Activated T-helper 2 cell treated with anti-CD3 and anti-CD28 coated beads, Interferon-gamma antibody, Interleukin-2, Interleukin-4, amounts not matched to agents 10 μg/mL and 5 μg/mL and 100 μg/mL, durations not matched to agents 14 hours and 24 hours and 36 hours (primary cell): ENCODE results near the gene COQ9. TPM values are rescaled to one million over a fixed set of nuclear protein-coding genes. Genes with fewer than 3 reads are reported as not detected.

Source experiments
- DNase-seq: peaks from one replicate; pipeline ENCODE4 v3.0.0; 2021; ENCODE audit warnings: low spot score
- H3K27ac Mint-ChIP-seq: one replicate; pipeline ENCODE4 v1.8.0; 2021; ENCODE audit warnings: mixed read lengths
- H3K27me3 Mint-ChIP-seq: one replicate; pipeline ENCODE4 v1.8.0; 2021; ENCODE audit warnings: low read depth, mixed read lengths
- H3K36me3 Mint-ChIP-seq: one replicate; pipeline ENCODE4 v1.8.0; 2021; ENCODE audit warnings: low read depth, mixed read lengths
- H3K4me1 Mint-ChIP-seq: one replicate; pipeline ENCODE4 v1.8.0; 2021; ENCODE audit warnings: low read depth, mixed read lengths
- H3K4me3 Mint-ChIP-seq: one replicate; pipeline ENCODE4 v1.8.0; 2021; ENCODE audit warnings: low read depth, mild to moderate bottlenecking, moderate library complexity, mixed read lengths
- H3K9me3 Mint-ChIP-seq: one replicate; pipeline ENCODE4 v1.8.0; 2021; ENCODE audit warnings: mixed read lengths
- intact Hi-C: fragments of 100-400 bp; cut with micrococcal nuclease; formaldehyde crosslinking; loops from one replicate; pipeline ENCODE4 v1.15.1; 2023
- total RNA-seq: library from RNA; stranded (reverse); gene quantifications from 2 replicates; pipeline ENCODE4 v1.2.3, GENCODE V29; 2022

Gene COQ9
- total RNA-seq, 1 donor from 2014 or later = 47.4 TPM

- DNase-seq = no peak
- H3K4me1 Mint-ChIP-seq = peaks cover 9% of the 10 kb centered on the region
These were observed 22.7 kb downstream of the COQ9 start for GRCh38 chr16:57469917-57470470.

GRCh38 chr16:57470711-57471110 is 23.4 kb downstream of the COQ9 start:
- intact Hi-C loops = no loop called here
- no peaks in the 10 kb centered on the region for H3K27me3 Mint-ChIP-seq
- H3K4me1 Mint-ChIP-seq = peaks cover 10% of the 10 kb centered on the region
- no peaks in the 10 kb centered on the region for H3K9me3 Mint-ChIP-seq
- DNase-seq = no peak
- H3K36me3 Mint-ChIP-seq = peaks cover 50% of the 10 kb centered on the region
- H3K4me3 Mint-ChIP-seq = no peak overlapping the region
- H3K27ac Mint-ChIP-seq = no peak overlapping the region

More at GRCh38 chr16:57469917-57470470, 22.7 kb downstream of the COQ9 start:
- no peaks in the 10 kb centered on the region for H3K9me3 Mint-ChIP-seq
- no peak overlapping the region for H3K27ac Mint-ChIP-seq
- peaks cover 57% of the 10 kb centered on the region for H3K36me3 Mint-ChIP-seq
- no peak overlapping the region for H3K4me3 Mint-ChIP-seq
- intact Hi-C loops = no loop called here
- H3K27me3 Mint-ChIP-seq = no peaks in the 10 kb centered on the region

GRCh38 chr16:57471209-57471608 is 23.9 kb downstream of the COQ9 start:
- H3K27me3 Mint-ChIP-seq = no peaks in the 10 kb centered on the region
- peaks cover 45% of the 10 kb centered on the region for H3K36me3 Mint-ChIP-seq
- H3K4me3 Mint-ChIP-seq = no peak overlapping the region
- no peak overlapping the region for H3K27ac Mint-ChIP-seq
- peaks cover 12% of the 10 kb centered on the region for H3K4me1 Mint-ChIP-seq
- DNase-seq = no peak
- intact Hi-C loops = no loop called here
- no peaks in the 10 kb centered on the region for H3K9me3 Mint-ChIP-seq

- Mint-ChIP-seq H3K27me3 (no peaks in the 10 kb centered on the region), H3K4me3 (no peak overlapping the region), H3K36me3 (peaks cover 44% of the 10 kb centered on the region), H3K27ac (no peak overlapping the region), H3K4me1 (peaks cover 15% of the 10 kb centered on the region), H3K9me3 (no peaks in the 10 kb centered on the region)
- no peak for DNase-seq
- intact Hi-C loops = no loop called here
These were observed 24.8 kb downstream of the COQ9 start for GRCh38 chr16:57471852-57472664.

GRCh38 chr16:57472665-57473060 is 25.4 kb downstream of the COQ9 start:
- H3K4me1 Mint-ChIP-seq = peaks cover 15% of the 10 kb centered on the region
- H3K9me3 Mint-ChIP-seq = no peaks in the 10 kb centered on the region
- H3K4me3 Mint-ChIP-seq = no peak overlapping the region
- no peak for DNase-seq
- H3K36me3 Mint-ChIP-seq = peaks cover 39% of the 10 kb centered on the region
- intact Hi-C loops = no loop called here
- peak overlapping the region; percentile 22 for H3K27ac Mint-ChIP-seq
- no peaks in the 10 kb centered on the region for H3K27me3 Mint-ChIP-seq

GRCh38 chr16:57473176-57473840 is 26.0 kb downstream of the COQ9 start:
- peaks cover 14% of the 10 kb centered on the region for H3K4me1 Mint-ChIP-seq
- no peaks in the 10 kb centered on the region for H3K27me3 Mint-ChIP-seq
- peaks cover 33% of the 10 kb centered on the region for H3K36me3 Mint-ChIP-seq
- H3K27ac Mint-ChIP-seq = no peak overlapping the region
- intact Hi-C loops = no loop called here
- no peaks in the 10 kb centered on the region for H3K9me3 Mint-ChIP-seq
- no peak overlapping the region for H3K4me3 Mint-ChIP-seq
- DNase-seq = no peak

GRCh38 chr16:57473906-57474305 is 26.6 kb downstream of the COQ9 start:
- peaks cover 12% of the 10 kb centered on the region for H3K4me1 Mint-ChIP-seq
- no peak overlapping the region for H3K27ac Mint-ChIP-seq
- no peak for DNase-seq
- H3K36me3 Mint-ChIP-seq = peaks cover 27% of the 10 kb centered on the region
- no peaks in the 10 kb centered on the region for H3K27me3 Mint-ChIP-seq
- no peak overlapping the region for H3K4me3 Mint-ChIP-seq
- intact Hi-C loops = no loop called here
- H3K9me3 Mint-ChIP-seq = no peaks in the 10 kb centered on the region

GRCh38 chr16:57474671-57475661 is 27.7 kb downstream of the COQ9 start:
- no peak overlapping the region for H3K27ac Mint-ChIP-seq
- DNase-seq = no peak
- no peak overlapping the region for H3K4me3 Mint-ChIP-seq
- peaks cover 3% of the 10 kb centered on the region for H3K27me3 Mint-ChIP-seq
- H3K9me3 Mint-ChIP-seq = no peaks in the 10 kb centered on the region
- intact Hi-C loops = loop anchor here (1.0 kb wide), 1 partner anchor 44 kb away; no protein-coding TSS in a partner anchor
- peaks cover 12% of the 10 kb centered on the region for H3K4me1 Mint-ChIP-seq
- H3K36me3 Mint-ChIP-seq = peaks cover 16% of the 10 kb centered on the region

- Mint-ChIP-seq H3K4me3 (peak overlapping the region; percentile 47), H3K36me3 (peaks cover 10% of the 10 kb centered on the region), H3K9me3 (no peaks in the 10 kb centered on the region), H3K27ac (peak overlapping the region; percentile 52), H3K4me1 (peaks cover 12% of the 10 kb centered on the region), H3K27me3 (peaks cover 3% of the 10 kb centered on the region)
- intact Hi-C loops = loop anchor here (1.0 kb wide), 2 partner anchors 10 to 43 kb away; partner anchors contain the start of gene DOK4
- peak; percentile 78 for DNase-seq
These were observed 28.5 kb downstream of the COQ9 start for GRCh38 chr16:57475711-57476339.

GRCh38 chr16:57476546-57477410 is 29.5 kb downstream of the COQ9 start:
- no peaks in the 10 kb centered on the region for H3K9me3 Mint-ChIP-seq
- no peak overlapping the region for H3K27ac Mint-ChIP-seq
- intact Hi-C loops = loop anchor here (1.0 kb wide), 1 partner anchor 10 kb away; the partner anchor contains the start of gene DOK4
- H3K27me3 Mint-ChIP-seq = peaks cover 3% of the 10 kb centered on the region
- peaks cover 4% of the 10 kb centered on the region for H3K36me3 Mint-ChIP-seq
- DNase-seq = no peak
- H3K4me1 Mint-ChIP-seq = peaks cover 12% of the 10 kb centered on the region
- no peak overlapping the region for H3K4me3 Mint-ChIP-seq

- intact Hi-C loops = no loop called here
- Mint-ChIP-seq H3K27me3 (peaks cover 3% of the 10 kb centered on the region), H3K9me3 (no peaks in the 10 kb centered on the region), H3K4me1 (peaks cover 12% of the 10 kb centered on the region), H3K27ac (no peak overlapping the region), H3K4me3 (no peak overlapping the region), H3K36me3 (no peaks in the 10 kb centered on the region)
- no peak for DNase-seq
These were observed 30.4 kb downstream of the COQ9 start for GRCh38 chr16:57477531-57478202.
